GM19193 (cell line): ENCODE results near the gene SCGB3A1.

Experiments
- POLR2A ChIP-seq: IDR thresholded peaks from 4 replicates; pipeline ENCODE4 v1.6.1; 2011; ENCODE audit not compliant: insufficient read depth, insufficient read length; ENCODE audit errors: extremely low read depth

SCGB3A1 gene

GRCh38 chr5:180598797-180599589 lies 7.7 kb upstream of the SCGB3A1 start:
- no peak for TF ChIP-seq POLR2A

DNA sequence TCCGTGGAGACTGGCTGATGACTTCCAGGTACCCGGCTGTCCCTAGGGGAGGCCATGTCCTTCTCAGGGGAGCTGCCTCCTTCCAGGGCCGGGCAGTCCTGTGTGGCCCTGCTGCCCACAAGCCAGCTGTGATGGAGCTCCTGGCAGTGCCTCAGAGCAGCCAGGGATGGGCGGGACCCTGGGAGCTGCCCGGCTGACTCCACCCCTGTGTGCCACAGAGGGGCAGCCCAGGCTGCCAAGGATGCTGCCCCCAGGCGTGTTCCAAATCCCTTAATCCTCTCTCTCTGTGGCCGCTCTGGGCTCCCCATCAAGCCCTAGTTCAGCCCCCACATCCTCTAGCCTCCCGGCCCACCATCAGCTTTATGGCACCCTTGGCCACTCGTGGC lies 7.0 kb upstream of the SCGB3A1 start:
- TF ChIP-seq POLR2A: no peak

DNA sequence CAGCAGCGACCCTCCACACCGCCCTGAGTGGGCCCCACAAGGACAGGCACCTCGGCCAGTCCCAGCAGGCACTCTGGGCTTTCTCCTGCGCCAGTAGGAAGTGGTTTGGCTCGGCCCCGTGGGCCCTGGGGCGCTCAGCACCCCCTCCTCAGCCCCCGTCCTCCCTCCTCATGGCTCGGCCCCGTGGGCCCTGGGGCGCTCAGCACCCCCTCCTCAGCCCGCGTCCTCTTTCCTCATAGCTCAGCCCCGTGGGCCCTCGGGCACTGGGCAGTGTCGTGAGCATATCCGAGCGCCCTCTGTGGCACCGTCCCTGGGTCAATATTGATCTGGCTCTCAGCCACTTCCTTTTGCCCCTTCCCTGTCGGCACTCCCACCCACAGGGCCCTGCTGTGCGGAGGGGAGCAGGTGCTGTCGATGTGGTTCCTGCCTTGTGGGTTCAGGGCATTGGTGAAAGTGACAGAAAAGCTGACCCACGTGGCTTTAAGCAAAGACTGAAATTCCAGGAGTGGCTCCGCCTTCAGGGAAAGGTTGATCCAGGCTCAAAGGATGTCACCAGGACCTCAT lies 5.5 kb upstream of the SCGB3A1 start:
- no peak for TF ChIP-seq POLR2A

DNA sequence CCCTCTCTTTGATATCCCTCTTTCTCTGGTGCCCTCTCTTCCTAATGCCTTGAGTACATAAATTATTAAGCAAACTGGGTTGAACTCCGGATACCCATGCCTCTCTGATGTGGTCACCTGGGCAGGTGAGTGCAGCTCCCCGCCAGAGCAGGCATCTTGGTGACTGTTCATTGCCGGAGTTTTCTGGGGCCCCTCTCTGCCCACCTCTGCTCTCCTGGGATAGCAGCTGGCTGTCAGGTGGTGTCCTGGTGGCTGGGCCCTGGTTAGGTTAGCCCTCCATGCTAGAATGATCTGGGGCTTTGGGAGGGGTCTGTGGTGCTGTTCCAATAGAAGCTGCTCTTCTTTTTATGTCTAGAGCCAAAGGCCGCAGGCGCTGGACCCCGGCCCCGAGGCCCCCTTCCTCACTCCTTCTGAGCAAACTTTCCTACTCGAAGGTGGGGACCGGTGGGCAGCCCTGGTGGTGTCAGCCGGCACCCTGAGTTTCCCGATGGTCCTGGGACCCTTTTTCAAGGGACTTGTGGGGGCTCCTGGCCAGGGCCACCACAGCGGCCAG lies 4.9 kb upstream of the SCGB3A1 start:
- TF ChIP-seq POLR2A: no peak

- TF ChIP-seq POLR2A: no peak
Observed at GRCh38 chr5:180595381-180596114, 4.2 kb upstream of the SCGB3A1 start.

GRCh38 chr5:180595046-180595379 lies 3.7 kb upstream of the SCGB3A1 start:
- TF ChIP-seq POLR2A: no peak

- no peak for TF ChIP-seq POLR2A
Observed at GRCh38 chr5:180594311-180595045, 3.2 kb upstream of the SCGB3A1 start.

DNA sequence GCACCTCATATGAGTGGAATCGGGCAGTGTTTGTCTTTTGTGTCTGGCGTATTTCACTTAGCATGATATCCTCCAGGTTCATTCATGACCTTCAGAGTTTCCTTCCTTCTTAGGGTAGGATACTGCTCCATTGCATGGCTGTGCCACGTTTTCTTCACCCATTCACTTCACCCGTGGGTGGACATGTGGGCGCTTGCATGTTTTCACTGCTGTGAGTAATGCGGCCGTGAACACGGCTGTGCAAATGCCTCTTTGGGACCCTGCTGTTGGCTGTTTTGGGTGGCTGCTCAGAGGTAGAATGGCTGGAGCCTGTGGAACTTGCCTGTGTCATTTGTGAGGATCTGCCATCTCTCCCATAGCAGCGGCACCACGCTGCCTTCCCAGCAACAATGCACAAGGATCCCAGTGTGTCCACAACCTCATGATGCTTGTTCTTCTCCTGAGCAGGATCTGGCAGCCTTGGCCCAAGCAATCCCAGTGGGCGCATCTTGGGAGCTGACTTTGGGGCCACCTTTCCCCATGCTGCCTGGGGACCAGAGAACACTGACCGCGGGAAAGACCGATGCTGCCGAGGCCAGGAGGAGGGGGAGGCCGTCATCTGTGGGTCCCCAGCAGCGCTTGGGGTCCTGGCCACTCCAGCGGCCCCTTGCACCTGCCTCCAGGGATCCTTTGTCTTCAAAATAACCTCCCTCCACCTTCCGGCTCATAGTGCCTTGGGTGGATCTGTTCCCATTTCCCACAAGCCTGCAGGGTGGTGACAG lies 2.3 kb upstream of the SCGB3A1 start:
- no peak for TF ChIP-seq POLR2A

DNA sequence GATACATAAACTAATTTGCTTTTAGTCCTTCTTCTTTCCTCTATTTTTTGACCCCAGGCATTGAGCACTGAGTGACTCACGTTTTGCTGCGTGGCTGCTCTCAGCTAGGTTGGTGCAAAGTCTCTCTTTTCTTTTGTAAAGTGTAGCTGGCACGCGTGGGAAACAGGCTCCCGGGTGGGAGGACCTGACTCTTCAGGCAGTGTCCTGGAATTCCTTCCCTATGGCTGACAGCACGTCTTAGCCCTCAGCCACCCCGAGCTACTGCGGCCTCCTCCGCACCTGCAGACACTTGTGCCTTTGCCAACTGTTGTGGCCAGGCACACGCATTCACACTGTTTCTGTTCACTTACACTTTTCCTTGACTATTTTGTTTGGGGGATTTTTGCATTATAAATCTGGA lies 877 bp upstream of the SCGB3A1 start:
- no peak for TF ChIP-seq POLR2A

GRCh38 chr5:180590543-180591310 lies 572 bp downstream of the SCGB3A1 start:
- no peak for TF ChIP-seq POLR2A

DNA sequence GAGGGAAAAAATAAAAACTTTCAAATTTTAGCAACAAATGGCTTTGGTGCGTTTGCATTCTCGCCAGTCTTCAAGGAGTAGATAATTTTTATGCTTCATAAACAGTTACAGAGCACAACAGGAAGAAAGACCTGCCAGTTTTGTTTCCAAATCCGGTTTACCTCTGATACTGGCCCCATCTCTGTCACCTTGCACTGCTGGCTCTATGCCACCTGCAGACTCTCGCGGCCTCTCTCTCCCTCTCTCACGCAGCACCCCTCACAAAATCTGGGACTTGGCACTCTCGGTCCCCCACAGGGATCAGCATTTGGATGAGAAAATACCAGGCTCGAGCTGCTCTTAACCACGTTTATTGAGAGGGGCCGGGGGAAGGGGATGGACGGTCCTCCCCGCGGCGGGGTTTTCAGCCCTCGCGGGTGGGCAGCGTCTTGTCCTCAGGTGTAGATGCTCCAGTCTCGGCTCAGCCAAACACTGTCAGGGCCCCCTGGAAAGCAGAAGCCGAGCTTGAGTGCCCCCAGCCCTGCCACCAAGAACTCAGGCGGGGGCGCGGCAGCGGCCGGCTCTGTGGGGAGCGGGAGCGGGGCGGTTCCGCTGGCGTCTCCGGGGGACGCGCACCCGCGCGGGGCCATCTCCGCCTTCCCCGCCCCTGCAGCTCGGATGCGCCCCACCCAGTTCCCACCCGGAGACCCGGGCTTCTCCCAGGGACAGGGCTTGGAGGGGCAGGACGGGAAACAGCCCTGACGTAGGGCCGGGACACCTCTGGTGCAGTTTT lies 1.3 kb downstream of the SCGB3A1 start:
- no peak for TF ChIP-seq POLR2A

- no peak for TF ChIP-seq POLR2A
Observed at GRCh38 chr5:180586870-180587269, 4.4 kb downstream of the SCGB3A1 start.

GRCh38 chr5:180586204-180586603 lies 5.1 kb downstream of the SCGB3A1 start:
- no peak for TF ChIP-seq POLR2A
